ENCODE data around the gene USP16.
"Not testable (repeated sequence)": the region's sequence is repeated elsewhere in the genome, so short reads cannot be mapped to it uniquely, and the experiment has no call there.

Gene USP16

DNA sequence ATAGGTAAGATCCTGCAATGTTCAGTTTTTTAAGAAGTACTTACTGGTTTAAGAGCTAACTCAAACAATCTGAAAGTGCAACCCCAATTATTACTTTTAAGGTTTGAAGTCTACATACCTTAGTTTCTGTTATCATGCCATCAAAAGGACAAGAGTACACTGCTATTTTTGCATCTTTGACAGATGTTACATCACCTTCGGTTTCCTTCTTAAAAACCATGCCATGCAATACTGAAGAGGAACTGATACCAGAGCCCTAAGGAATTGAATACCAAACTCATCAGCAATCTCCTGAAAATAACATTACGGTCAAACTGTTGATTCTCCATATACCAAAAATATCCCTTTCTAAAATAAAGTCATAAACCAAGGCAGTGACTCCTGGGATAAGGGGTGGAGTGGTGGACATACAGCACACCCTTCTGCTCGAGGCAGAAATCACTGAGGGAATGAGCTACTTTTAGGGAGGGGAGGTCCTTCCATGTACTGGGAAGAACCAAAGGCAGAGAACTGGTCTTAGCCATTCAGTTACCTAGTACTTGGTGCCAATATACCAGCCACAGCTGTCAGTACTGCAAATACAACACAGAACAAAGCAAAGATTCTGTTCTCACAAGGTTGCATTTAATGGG lies 40.5 kb downstream of the USP16 start:
- Histone ChIP-seq H3K4me1 (ENCODE audit: control insufficient read depth, insufficient read depth, low read length) (no peaks in the 10 kb centered on the region), H3K36me3 (ENCODE audit: control insufficient read depth, insufficient read depth, low read length) (peaks cover 59% of the 10 kb centered on the region), H3K27me3 (ENCODE audit: control insufficient read depth, insufficient read depth, low read length, poor library complexity, severe bottlenecking) (no peaks in the 10 kb centered on the region), H3K27ac (ENCODE audit: insufficient read depth, low read depth, low read length, poor library complexity, severe bottlenecking) (no peak overlapping the region), H3K9me3 (ENCODE audit: control insufficient read depth, low read length) (no peaks in the 10 kb centered on the region), H3K4me3 (ENCODE audit: insufficient read depth, low read depth, low read length) (no peak overlapping the region)
- 96 to 99% methylated on average over 3 of the region's 3 CpGs for WGBS, 2 experiments

DNA sequence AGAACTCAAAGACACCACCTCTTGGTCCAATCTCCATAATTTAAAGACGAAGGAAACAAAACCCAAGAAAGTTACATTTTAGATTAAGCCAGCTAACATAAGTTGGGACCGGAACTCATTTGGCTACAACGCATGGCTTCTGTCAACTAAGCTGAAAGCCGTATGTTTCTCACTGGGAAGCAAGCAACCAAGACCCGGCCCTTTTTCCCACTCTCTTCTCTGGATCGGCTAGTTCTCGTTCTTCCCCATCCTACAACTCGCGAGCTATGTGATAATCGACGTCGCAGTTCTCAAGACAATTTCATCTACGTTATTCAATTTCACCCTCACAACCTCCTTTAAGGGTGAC lies 48.4 kb downstream of the USP16 start:
- Histone ChIP-seq H3K36me3 (ENCODE audit: control insufficient read depth, insufficient read depth, low read length) (peaks cover 2% of the 10 kb centered on the region), H3K27ac (ENCODE audit: insufficient read depth, low read depth, low read length, poor library complexity, severe bottlenecking) (peak overlapping the region; percentile 67), H3K4me3 (ENCODE audit: insufficient read depth, low read depth, low read length) (peak overlapping the region; percentile 78), H3K4me1 (ENCODE audit: control insufficient read depth, insufficient read depth, low read length) (peaks cover 9% of the 10 kb centered on the region), H3K27me3 (ENCODE audit: control insufficient read depth, insufficient read depth, low read length, poor library complexity, severe bottlenecking) (no peaks in the 10 kb centered on the region), H3K9me3 (ENCODE audit: control insufficient read depth, low read length) (no peaks in the 10 kb centered on the region)
- 0% methylated on average over 13 of the region's 13 CpGs for WGBS, 2 experiments

- H3K27me3 ChIP-seq (ENCODE audit: control insufficient read depth, insufficient read depth, low read length, poor library complexity, severe bottlenecking) = no peaks in the 10 kb centered on the region
- H3K4me1 ChIP-seq (ENCODE audit: control insufficient read depth, insufficient read depth, low read length) = peaks cover 9% of the 10 kb centered on the region
- peaks cover 2% of the 10 kb centered on the region for H3K36me3 ChIP-seq (ENCODE audit: control insufficient read depth, insufficient read depth, low read length)
- WGBS, 2 experiments = 0% methylated on average over 62 of the region's 62 CpGs
- peak within 1 kb of the TSS; percentile 67 for H3K27ac ChIP-seq (ENCODE audit: insufficient read depth, low read depth, low read length, poor library complexity, severe bottlenecking)
- H3K4me3 ChIP-seq (ENCODE audit: insufficient read depth, low read depth, low read length) = peak within 1 kb of the TSS; percentile 78
- no peaks in the 10 kb centered on the region for H3K9me3 ChIP-seq (ENCODE audit: control insufficient read depth, low read length)
These were observed 48.9 kb downstream of the USP16 start, which contains the start of gene CCT8 for GRCh38 chr21:29073222-29074006. Gene CCT8, minus strand, starts transcription at chr21:29073648. Its CDS starts 58 bp downstream, at chr21:29073590.

DNA sequence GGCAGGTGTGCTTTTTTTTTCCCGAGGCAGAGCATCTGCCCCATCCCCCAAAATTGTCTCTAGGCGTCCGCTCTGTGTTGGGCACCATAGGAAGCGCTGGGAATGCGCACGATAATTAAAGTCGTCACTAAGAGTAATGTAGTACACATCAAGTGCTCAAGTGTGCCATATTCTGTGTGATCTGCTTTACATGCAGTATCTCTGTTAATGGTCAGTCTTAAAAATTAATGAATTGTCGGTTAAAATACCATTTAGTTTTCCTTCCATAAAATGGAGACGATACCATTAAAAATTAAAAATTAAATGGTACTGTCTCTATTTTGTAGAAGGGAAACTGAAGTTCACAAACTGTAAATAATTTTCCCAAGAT lies 49.5 kb downstream of the USP16 start:
- 3 to 4% methylated on average over 7 of the region's 9 CpGs for WGBS, 2 experiments
- Histone ChIP-seq H3K4me1 (ENCODE audit: control insufficient read depth, insufficient read depth, low read length) (peaks cover 9% of the 10 kb centered on the region), H3K4me3 (ENCODE audit: insufficient read depth, low read depth, low read length) (peak overlapping the region; percentile 78), H3K27me3 (ENCODE audit: control insufficient read depth, insufficient read depth, low read length, poor library complexity, severe bottlenecking) (no peaks in the 10 kb centered on the region), H3K27ac (ENCODE audit: insufficient read depth, low read depth, low read length, poor library complexity, severe bottlenecking) (peak overlapping the region; percentile 27), H3K9me3 (ENCODE audit: control insufficient read depth, low read length) (no peaks in the 10 kb centered on the region), H3K36me3 (ENCODE audit: control insufficient read depth, insufficient read depth, low read length) (no peaks in the 10 kb centered on the region)

DNA sequence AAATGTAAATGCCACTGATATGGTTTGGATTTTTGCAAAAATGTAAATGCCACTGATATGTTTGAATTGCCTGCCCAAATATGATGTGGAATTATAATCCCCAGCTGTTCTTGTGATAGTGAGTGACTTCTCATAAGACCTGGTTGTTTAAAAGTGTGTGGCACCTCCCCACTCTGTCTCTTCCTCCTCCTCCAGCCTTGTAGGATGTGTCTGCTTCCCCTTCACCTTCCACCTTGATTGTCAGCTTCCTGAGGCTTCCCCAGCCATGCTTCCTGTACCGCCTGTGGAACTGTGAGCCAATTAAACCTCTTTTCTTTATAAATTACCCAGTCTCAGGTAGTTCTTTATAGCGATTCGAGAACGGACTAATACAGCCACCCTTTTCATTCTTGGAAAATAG lies 50.3 kb downstream of the USP16 start:
- no peaks in the 10 kb centered on the region for H3K27me3 ChIP-seq (ENCODE audit: control insufficient read depth, insufficient read depth, low read length, poor library complexity, severe bottlenecking)
- H3K4me3 ChIP-seq (ENCODE audit: insufficient read depth, low read depth, low read length) = no peak overlapping the region
- H3K4me1 ChIP-seq (ENCODE audit: control insufficient read depth, insufficient read depth, low read length) = peaks cover 9% of the 10 kb centered on the region
- WGBS, 2 experiments = 90 to 95% methylated on average over 1 of the region's 4 CpGs
- no peak overlapping the region for H3K27ac ChIP-seq (ENCODE audit: insufficient read depth, low read depth, low read length, poor library complexity, severe bottlenecking)
- no peaks in the 10 kb centered on the region for H3K36me3 ChIP-seq (ENCODE audit: control insufficient read depth, insufficient read depth, low read length)
- H3K9me3 ChIP-seq (ENCODE audit: control insufficient read depth, low read length) = no peaks in the 10 kb centered on the region

- peaks cover 9% of the 10 kb centered on the region for H3K4me1 ChIP-seq (ENCODE audit: control insufficient read depth, insufficient read depth, low read length)
- no peaks in the 10 kb centered on the region for H3K27me3 ChIP-seq (ENCODE audit: control insufficient read depth, insufficient read depth, low read length, poor library complexity, severe bottlenecking)
- 93 to 95% methylated on average over 9 of the region's 9 CpGs for WGBS, 2 experiments
These were observed 51.4 kb downstream of the USP16 start for GRCh38 chr21:29075706-29076466.

DNA sequence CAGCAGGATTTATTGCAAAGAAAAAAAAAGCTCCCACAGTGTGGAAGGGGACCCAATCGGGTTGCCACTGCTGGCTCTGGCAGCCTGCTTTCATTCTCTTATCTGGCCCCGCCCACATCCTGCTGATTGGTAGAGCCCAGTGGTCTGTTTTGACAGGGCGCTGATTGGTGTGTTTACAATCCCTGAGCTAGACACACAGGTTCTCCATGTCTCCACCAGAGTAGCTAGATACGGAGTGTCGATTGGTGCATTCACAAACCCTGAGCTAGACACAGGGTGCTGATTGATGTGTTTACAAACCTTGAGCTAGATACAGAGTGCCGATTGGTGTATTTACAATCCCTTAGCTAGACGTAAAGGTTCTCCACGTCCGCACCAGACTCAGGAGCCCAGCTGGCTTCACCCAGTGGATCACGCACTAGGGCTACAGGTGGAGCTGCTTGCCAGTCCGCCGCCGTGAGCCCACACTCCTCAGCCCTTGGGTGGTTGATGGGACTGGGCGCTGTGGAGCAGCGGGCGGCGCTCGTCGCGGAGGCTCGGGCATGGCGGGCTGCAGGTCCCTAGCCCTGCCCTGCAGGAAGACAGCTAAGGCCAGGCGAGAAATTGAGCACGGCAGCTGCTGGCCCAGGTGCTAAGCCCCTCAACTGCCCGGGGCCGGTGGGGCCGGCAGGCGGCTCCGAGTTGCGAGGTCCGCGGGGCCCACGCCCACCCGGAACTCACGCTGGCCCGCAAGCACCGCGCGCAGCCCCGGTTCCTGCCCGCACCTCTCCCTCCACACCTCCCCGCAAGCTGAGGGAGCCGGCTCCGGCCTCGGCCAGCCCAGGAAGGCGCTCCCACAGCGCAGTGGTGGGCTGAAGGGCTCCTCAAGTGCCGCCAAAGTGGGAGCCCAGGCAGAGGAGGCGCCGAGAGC lies 52.5 kb downstream of the USP16 start:
- WGBS, 2 experiments = 92 to 94% methylated on average over 50 of the region's 50 CpGs
- not testable (repeated sequence) for H3K4me1 ChIP-seq (ENCODE audit: control insufficient read depth, insufficient read depth, low read length); H3K27me3 ChIP-seq (ENCODE audit: control insufficient read depth, insufficient read depth, low read length, poor library complexity, severe bottlenecking); H3K9me3 ChIP-seq (ENCODE audit: control insufficient read depth, low read length); H3K36me3 ChIP-seq (ENCODE audit: control insufficient read depth, insufficient read depth, low read length); H3K4me3 ChIP-seq (ENCODE audit: insufficient read depth, low read depth, low read length); H3K27ac ChIP-seq (ENCODE audit: insufficient read depth, low read depth, low read length, poor library complexity, severe bottlenecking)

More at GRCh38 chr21:29075706-29076466, 51.4 kb downstream of the USP16 start:
- Histone ChIP-seq H3K36me3 (ENCODE audit: control insufficient read depth, insufficient read depth, low read length) (no peaks in the 10 kb centered on the region), H3K9me3 (ENCODE audit: control insufficient read depth, low read length) (no peaks in the 10 kb centered on the region), H3K27ac (ENCODE audit: insufficient read depth, low read depth, low read length, poor library complexity, severe bottlenecking) (no peak overlapping the region), H3K4me3 (ENCODE audit: insufficient read depth, low read depth, low read length) (no peak overlapping the region)

DNA sequence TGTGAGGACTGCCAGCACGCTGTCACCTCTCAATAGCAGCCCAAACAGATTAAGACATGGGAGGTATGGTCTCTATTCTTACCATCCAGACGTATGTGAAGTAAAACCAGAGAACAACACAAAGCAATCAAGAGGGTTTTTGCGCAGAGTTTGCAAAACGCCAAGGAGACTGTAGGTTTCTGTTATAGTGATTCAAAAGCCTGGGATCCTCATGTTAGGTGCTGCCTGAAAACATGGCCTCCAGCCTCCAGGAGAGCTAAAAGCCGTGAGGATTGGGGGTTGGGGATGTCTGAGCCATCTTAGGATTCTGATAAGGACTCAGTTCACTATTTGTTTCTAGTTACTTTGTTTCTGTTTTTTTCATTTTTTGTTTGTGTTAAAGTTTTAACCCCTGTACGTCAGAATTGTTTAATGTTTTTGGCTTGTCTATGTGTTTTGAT lies 53.2 kb downstream of the USP16 start:
- Histone ChIP-seq H3K4me1 (ENCODE audit: control insufficient read depth, insufficient read depth, low read length) (no peaks in the 10 kb centered on the region), H3K27me3 (ENCODE audit: control insufficient read depth, insufficient read depth, low read length, poor library complexity, severe bottlenecking) (no peaks in the 10 kb centered on the region), H3K9me3 (ENCODE audit: control insufficient read depth, low read length) (no peaks in the 10 kb centered on the region), H3K27ac (ENCODE audit: insufficient read depth, low read depth, low read length, poor library complexity, severe bottlenecking) (no peak overlapping the region), H3K4me3 (ENCODE audit: insufficient read depth, low read depth, low read length) (no peak overlapping the region), H3K36me3 (ENCODE audit: control insufficient read depth, insufficient read depth, low read length) (no peaks in the 10 kb centered on the region)
- WGBS, 2 experiments = 93% methylated on average over 5 of the region's 6 CpGs

DNA sequence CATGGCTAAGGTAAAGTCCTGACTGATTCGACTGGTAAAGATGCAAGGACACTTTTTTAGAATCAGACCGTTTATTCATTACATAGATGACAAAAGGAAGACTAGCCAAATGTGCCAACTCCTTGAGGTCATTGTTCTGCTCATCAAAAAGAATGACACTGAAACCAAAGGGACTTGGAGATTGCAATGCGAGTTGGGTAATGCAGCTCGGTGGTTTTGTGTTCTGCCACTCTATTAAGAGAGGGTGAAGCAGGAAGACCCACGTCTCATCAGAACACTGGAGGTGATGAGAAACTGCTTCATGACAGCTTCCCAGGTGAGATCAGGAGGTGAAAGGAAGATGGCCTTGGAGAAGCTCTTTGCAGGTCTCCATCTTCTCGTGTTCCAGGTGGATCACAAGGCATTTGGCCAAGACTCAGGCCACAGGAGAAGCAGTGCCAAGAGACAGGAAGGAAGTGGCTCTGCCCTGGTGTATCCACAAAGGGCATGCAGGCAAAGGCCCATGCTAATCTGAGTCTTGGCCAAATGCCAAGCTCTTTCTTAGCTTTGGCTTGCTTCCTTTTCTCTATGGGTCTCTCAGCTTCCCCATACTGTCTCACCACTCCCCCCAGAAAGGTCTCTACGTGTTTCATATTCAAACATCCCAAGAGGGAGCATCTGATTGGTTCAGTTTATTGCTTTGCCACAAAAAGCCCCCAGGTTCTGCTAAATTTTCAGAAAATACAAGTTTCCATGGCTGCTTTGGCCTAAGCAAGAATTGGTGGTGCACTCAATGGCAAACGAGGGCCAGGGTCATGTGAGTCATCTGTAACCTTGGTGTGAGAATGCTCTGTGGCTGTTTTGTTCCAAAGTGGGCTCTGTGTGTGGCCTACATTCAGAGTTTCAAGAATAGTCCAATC lies 54.6 kb downstream of the USP16 start:
- no peak overlapping the region for H3K4me3 ChIP-seq (ENCODE audit: insufficient read depth, low read depth, low read length)
- 88 to 92% methylated on average over 8 of the region's 8 CpGs for WGBS, 2 experiments

More for the DNA sequence above, 54.6 kb downstream of the USP16 start:
- Histone ChIP-seq H3K9me3 (ENCODE audit: control insufficient read depth, low read length) (no peaks in the 10 kb centered on the region), H3K27me3 (ENCODE audit: control insufficient read depth, insufficient read depth, low read length, poor library complexity, severe bottlenecking) (no peaks in the 10 kb centered on the region), H3K4me1 (ENCODE audit: control insufficient read depth, insufficient read depth, low read length) (no peaks in the 10 kb centered on the region), H3K36me3 (ENCODE audit: control insufficient read depth, insufficient read depth, low read length) (no peaks in the 10 kb centered on the region), H3K27ac (ENCODE audit: insufficient read depth, low read depth, low read length, poor library complexity, severe bottlenecking) (no peak overlapping the region)
